ENCODE data around the gene RAB3B.
"Not testable (repeated sequence)": the region's sequence is repeated elsewhere in the genome, so short reads cannot be mapped to it uniquely, and the experiment has no call there.

Gene RAB3B

GRCh38 chr1:51990478-51990965 is at the start of gene RAB3B:
RAB3B (minus strand) TSS chr1:51990700; CDS start chr1:51977117, 13,583 bp downstream.
- DNase-seq (ENCODE audit: low read depth): peak; percentile 66

GRCh38 chr1:52037909-52038308 is 47.4 kb upstream of the RAB3B start:
- DNase-seq (ENCODE audit: low read depth): no peak

- no peak for DNase-seq (ENCODE audit: low read depth)
Measured at GRCh38 chr1:52037402-52037814, 46.9 kb upstream of the RAB3B start.

- DNase-seq (ENCODE audit: low read depth): no peak
Measured at GRCh38 chr1:52034050-52034384, 43.5 kb upstream of the RAB3B start.

GRCh38 chr1:52033190-52034049 is 42.9 kb upstream of the RAB3B start, which contains the start of gene KTI12:
KTI12 (minus strand) TSS chr1:52033810; CDS start chr1:52033761, 49 bp downstream.
- DNase-seq (ENCODE audit: low read depth): peak; percentile 65

- DNase-seq (ENCODE audit: low read depth): no peak
Measured at GRCh38 chr1:52032785-52033131, 42.3 kb upstream of the RAB3B start.

GRCh38 chr1:52032124-52032784 is 41.8 kb upstream of the RAB3B start:
- no peak for DNase-seq (ENCODE audit: low read depth)

GRCh38 chr1:52028839-52029238 is 38.3 kb upstream of the RAB3B start:
- DNase-seq (ENCODE audit: low read depth): not testable (repeated sequence)

- DNase-seq (ENCODE audit: low read depth): no peak
Measured at GRCh38 chr1:52028328-52028727, 37.8 kb upstream of the RAB3B start.

GRCh38 chr1:52026278-52026677 is 35.8 kb upstream of the RAB3B start:
- DNase-seq (ENCODE audit: low read depth): no peak

- no peak for DNase-seq (ENCODE audit: low read depth)
Measured at GRCh38 chr1:52022133-52022532, 31.6 kb upstream of the RAB3B start.

GRCh38 chr1:52008071-52008809 is 17.7 kb upstream of the RAB3B start:
- no peak for DNase-seq (ENCODE audit: low read depth)

GRCh38 chr1:52007215-52008002 is 16.9 kb upstream of the RAB3B start:
- DNase-seq (ENCODE audit: low read depth): no peak

- not testable (repeated sequence) for DNase-seq (ENCODE audit: low read depth)
Measured at GRCh38 chr1:52006081-52006553, 15.6 kb upstream of the RAB3B start.

GRCh38 chr1:52005548-52005947 is 15.0 kb upstream of the RAB3B start:
- DNase-seq (ENCODE audit: low read depth): not testable (repeated sequence)

- DNase-seq (ENCODE audit: low read depth): no peak
Measured at GRCh38 chr1:52003877-52004276, 13.4 kb upstream of the RAB3B start.

GRCh38 chr1:52002038-52002917 is 11.8 kb upstream of the RAB3B start:
- DNase-seq (ENCODE audit: low read depth): no peak

GRCh38 chr1:51998701-51999100 is 8.2 kb upstream of the RAB3B start:
- no peak for DNase-seq (ENCODE audit: low read depth)

GRCh38 chr1:51997974-51998382 is 7.5 kb upstream of the RAB3B start:
- no peak for DNase-seq (ENCODE audit: low read depth)

Data from stimulated activated CD8-positive, alpha-beta memory T cell treated with anti-CD3 and anti-CD28 coated beads, Interleukin-7, amount 100 ng/mL, for 24 hours (primary cell).